HG02884 (cell line): ENCODE data around the gene IFT122.

Source experiments
- ATAC-seq: cut with Tn5 transposase; IDR thresholded peaks from one replicate; pipeline ENCODE4 v1.9.1; 2021; ENCODE audit warnings: mild to moderate bottlenecking, moderate library complexity; ENCODE audit not compliant: unreplicated experiment

Gene IFT122

GRCh38 chr3:129567939-129568338 lies 127.9 kb downstream of the IFT122 start:
- ATAC-seq, result no peak

- ATAC-seq, result no peak
These were observed 129.8 kb downstream of the IFT122 start for GRCh38 chr3:129569856-129570255.
